GM21723 (cell line): ENCODE data around the gene MT4.
"Not testable (repeated sequence)": the region's sequence is repeated elsewhere in the genome, so short reads cannot be mapped to it uniquely, and the experiment has no call there.

Experiments used
- ATAC-seq: cut with Tn5 transposase; IDR thresholded peaks from one replicate; pipeline ENCODE4 v1.9.1; 2021; ENCODE audit warnings: mild to moderate bottlenecking, moderate library complexity; ENCODE audit not compliant: unreplicated experiment

MT4 gene

GRCh38 chr16:56558024-56558747 lies 6.7 kb upstream of the MT4 start:
- ATAC-seq, result no peak

GRCh38 chr16:56559109-56559508 lies 5.8 kb upstream of the MT4 start:
- no peak for ATAC-seq

- no peak for ATAC-seq
These were observed 4.4 kb upstream of the MT4 start for GRCh38 chr16:56560447-56560846.

- ATAC-seq, result no peak
These were observed 3.7 kb upstream of the MT4 start for GRCh38 chr16:56561126-56561525.

- ATAC-seq, result no peak
These were observed 5.1 kb downstream of the MT4 start for GRCh38 chr16:56569971-56570370.

GRCh38 chr16:56571525-56571924 lies 6.7 kb downstream of the MT4 start:
- ATAC-seq, result no peak

GRCh38 chr16:56574625-56575024 lies 9.8 kb downstream of the MT4 start:
- ATAC-seq, result no peak

- ATAC-seq, result peak; percentile 91
These were observed 11.9 kb downstream of the MT4 start for GRCh38 chr16:56576585-56577299.

GRCh38 chr16:56577300-56577625 lies 12.4 kb downstream of the MT4 start:
- ATAC-seq, result no peak

GRCh38 chr16:56580391-56581048 lies 15.6 kb downstream of the MT4 start:
- ATAC-seq, result no peak

GRCh38 chr16:56582911-56583310 lies 18.0 kb downstream of the MT4 start:
- not testable (repeated sequence) for ATAC-seq

GRCh38 chr16:56583351-56584168 lies 18.7 kb downstream of the MT4 start:
- no peak for ATAC-seq

- ATAC-seq, result no peak
These were observed 19.4 kb downstream of the MT4 start for GRCh38 chr16:56584276-56584675.

GRCh38 chr16:56588781-56589140 lies 23.9 kb downstream of the MT4 start:
- no peak for ATAC-seq

GRCh38 chr16:56589141-56590039 lies 24.5 kb downstream of the MT4 start, which contains the start of gene MT3:
Gene MT3 (plus strand): TSS chr16:56589528. CDS start chr16:56589591, 63 bp downstream.
- ATAC-seq, result no peak

- ATAC-seq, result no peak
These were observed 26.6 kb downstream of the MT4 start for GRCh38 chr16:56591377-56592060.

GRCh38 chr16:56593573-56594291 lies 28.9 kb downstream of the MT4 start:
- ATAC-seq, result no peak

- no peak for ATAC-seq
These were observed 29.4 kb downstream of the MT4 start for GRCh38 chr16:56594292-56594619.

- no peak for ATAC-seq
These were observed 35.6 kb downstream of the MT4 start for GRCh38 chr16:56600398-56600999.
